AG08396 (cell line): ENCODE measurements around the gene FBN2.

Experiments used
- DNase-seq: peaks from one replicate; pipeline ENCODE4 v3.0.0; 2012; ENCODE audit warnings: low spot score, mixed read lengths

The FBN2 gene

DNA sequence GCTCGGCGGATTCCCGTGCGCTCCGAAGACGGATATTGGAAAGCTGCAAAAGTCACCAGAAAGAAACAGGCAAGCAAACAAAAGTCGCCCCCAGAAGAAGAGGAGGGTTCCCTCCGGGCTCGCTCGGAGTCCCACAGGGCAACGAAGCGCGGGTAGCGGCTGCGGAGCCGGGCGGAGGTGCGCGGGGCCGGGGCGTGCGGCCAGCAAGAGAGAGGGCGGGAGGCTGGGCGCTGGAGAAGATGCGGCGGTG, at the start of gene FBN2:
TSS of gene FBN2 (minus strand) at position 246 of the 250 bp plus-strand sequence. CDS start 642 bp downstream, outside the sequence.
- DNase-seq = peak; percentile 51

DNA sequence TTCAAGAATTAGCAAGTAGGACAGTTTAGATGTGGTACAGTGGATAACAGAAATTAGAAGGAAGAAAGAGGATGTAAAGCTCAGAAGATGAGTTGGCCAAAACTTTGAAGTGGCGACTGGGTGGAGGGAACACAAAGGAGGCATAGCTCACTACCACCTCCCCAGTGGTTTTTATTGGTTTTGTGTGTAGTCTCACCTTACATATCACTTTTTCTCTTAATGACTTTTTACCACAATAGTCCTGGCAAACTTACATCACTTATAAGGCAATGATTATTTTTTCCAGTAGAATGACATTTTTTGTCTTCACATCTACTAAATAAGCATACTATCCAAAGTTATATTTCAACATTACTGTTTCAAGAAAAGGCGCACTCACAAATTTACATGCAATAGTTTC, 49.2 kb upstream of the FBN2 start:
- no peak for DNase-seq

DNA sequence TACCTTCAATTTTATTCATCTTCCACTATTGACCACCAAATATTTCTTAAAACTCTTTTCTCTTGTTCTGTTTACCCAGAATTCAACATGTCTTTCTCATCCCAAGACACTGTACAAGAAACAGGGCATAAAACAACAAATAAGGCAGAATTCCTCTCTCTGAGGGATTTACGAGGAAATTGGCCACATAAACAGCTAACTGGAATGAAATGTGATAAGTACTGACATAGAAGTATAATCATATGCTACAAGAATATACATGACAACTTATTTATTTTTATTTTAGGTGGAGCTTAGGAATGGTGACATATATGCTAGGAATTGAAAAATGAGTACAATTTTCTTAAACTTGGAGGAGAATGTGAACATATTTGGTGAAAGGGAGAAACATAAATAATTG, 48.8 kb upstream of the FBN2 start:
- no peak for DNase-seq

DNA sequence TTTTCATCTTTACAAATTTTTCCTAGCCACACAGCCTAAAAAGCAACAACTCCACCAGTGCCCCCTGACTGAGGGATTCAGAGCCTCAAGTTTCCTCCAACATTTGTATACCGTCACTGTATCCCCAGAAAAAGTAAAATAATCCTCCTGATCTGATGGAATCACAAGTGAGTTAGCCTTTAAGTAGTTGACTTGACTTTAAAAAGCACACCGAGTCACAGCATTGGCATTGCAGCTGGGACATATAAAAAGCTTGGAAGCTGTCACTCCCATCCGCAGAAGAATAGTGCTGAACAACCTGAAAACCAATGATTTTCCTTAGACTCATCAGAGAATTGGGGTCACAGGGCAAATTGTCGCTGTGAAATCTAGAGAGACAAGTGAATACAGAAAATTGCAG, 41.6 kb upstream of the FBN2 start:
- no peak for DNase-seq

DNA sequence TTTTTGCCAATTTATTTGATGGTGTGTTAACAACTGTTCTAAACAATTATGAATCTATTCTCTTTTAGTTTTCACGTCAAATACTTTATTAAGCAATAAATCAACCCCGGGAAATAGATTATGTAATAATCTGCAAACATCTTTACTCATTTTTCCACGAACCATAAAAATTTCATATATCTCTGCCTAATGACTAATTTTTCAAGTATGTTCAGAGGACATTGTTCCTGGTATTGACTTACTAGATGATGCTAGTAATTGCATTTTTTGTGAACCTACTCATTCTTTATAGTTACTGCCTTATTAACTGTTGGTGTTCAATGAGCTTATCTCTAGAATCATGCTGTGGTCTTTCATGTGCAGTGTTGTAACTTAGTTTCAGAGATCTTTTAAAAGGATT, 41.0 kb upstream of the FBN2 start:
- no peak for DNase-seq

DNA sequence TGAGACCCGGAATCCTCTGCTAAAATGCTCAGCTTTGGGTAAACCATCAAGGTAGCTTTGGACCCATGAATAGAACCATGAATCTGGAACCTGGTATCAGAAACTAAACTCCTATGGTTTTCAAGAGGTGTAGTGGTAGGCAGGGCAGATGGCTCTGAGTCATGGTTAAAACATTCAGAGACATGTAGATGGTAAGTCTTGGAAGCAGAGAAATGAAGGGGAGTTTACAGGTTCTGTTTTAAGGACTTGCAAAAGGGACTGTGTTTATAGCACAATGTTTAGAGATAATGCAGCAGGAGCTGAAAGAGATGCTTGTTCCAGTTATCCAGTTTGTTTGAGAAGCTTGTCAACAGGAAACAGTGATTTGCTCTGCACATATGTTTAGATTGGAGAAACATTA, 36.0 kb upstream of the FBN2 start:
- no peak for DNase-seq

DNA sequence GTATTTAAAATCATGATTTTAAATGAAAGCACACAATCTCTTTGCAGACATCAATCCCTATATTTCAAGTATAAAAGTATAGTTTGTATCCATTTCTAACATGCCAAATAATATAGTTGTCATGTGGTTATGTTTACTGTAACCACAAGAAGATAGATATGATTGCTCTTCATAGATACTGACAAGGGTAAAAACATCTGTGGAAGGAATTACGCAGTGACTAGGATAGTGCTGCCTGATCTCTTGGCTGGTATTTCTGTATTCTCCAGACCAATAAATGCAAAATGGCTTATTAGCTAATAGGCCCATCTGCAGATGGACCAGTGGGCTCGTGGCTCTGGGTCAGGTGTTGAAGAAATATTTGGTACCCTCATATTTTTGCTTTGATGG, 34.9 kb upstream of the FBN2 start:
- no peak for DNase-seq

DNA sequence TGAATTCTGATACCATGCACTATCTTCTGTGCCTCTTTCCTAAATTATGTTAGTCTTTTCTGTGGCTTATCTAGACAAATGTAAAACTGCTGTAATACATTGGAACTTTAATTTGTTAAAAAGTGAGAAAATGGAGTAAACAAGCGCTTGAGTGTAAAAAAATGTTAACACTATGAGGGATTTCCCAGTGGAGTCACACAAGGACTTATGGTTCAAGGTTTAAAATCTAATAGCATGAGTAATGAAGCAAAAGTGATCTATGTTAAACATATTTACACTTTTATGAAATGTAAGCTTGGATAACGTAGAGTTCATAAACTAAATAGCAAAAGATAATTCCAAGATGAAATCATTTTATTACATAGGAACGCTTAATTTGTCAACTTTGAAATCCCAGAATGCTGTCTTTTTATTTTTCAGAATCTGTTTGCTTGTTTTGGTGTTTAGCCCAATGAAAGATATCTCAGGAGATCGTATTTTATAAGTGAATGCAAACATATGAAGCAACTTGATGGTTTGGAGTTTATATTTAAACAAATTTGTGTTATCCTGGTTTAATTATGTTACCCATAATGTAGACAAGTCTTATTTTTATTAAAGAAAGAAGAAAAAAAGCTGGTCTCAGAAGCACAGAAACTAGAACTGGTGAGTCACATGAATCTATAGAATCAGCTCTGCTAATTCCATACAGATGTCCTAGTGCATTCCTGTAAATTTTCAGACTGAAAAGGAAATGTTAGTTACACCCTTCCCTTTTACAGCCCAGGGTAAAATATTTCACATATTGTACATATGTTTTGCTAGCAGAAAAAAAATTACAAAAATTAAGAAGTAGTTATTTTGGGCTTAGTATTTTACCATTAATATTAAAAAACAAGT, 34.2 kb upstream of the FBN2 start:
- no peak for DNase-seq

DNA sequence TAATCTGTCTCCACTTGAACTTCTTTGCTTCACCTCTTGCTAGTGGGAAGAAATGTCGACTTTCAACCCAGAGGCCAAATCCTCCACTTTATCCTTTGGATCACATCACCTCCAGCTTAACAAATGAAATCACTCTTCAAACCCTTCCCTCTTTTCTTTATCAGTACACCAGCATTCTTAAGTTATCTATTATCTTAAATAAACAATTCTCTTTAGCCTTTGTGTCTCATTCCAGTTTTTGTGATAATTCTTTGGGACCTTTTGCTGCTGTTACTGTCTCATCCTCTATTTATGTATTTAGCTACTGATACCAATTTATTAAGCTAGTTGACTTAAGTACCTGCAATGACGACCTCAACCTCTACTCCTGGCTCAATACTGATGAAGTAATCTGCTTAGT, 28.1 kb upstream of the FBN2 start:
- DNase-seq = no peak

DNA sequence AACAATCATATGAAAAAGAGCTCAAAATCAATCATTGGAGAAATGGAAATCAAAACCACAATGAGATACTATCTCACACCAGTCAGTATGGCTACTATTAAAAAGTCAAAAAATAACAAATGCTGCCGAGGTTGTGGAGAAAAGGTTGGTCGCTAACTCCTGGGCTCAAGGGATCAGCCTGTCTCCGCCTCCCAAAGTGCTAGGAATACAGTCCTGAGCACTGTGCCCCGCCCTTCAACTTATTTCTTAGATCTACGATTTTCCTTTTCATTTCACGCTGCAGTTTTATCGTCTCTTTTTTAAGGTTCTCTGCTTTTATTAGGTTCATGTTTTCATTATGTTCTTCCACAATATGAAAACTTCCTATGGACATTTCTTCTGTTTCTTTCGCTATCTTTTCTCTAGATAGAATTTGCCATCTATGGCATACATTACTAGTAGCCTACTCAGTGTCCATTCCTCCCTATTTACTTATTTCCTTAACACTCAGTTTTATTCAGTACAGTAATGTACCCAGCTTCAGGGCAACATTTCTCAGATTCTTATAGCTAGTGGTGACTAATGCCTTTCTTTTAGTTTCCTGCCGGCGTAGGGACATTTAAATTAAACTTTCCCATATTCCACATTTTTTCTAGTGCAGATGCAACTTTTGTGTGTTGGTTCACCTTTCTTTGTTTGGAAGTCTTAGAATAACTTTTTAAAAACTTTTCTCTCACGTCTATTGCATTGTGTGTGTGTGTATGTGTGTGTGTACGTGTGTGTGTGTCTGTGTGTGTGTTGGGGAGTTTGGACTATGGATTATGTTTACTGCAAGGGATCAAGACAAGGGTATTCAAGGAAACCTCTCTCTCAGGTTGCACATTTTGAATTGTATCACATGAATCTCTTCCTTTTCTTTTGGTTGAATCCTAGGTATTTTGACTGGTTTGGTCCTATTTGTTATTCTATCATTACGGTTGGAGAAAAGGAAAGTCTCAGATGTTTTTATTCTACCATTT, 21.6 kb upstream of the FBN2 start:
- no peak for DNase-seq

DNA sequence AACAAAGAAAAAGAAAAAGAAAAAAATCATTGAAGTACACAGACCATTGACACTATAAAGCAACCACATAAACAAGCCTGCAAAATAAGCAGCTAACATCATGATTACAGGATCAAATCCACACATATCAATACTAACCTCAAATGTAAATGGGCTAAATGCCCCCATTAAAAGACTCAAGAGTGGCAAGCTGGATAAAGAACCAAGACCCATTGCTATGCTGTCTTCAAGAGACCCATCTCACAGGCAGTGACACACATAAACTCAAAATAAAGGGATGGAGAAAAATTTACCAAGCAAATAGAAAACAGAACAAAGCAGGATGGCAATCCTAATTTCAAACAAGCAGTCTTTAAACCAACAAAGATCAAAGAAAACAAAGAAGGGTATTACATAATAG, 15.7 kb upstream of the FBN2 start:
- DNase-seq = no peak

DNA sequence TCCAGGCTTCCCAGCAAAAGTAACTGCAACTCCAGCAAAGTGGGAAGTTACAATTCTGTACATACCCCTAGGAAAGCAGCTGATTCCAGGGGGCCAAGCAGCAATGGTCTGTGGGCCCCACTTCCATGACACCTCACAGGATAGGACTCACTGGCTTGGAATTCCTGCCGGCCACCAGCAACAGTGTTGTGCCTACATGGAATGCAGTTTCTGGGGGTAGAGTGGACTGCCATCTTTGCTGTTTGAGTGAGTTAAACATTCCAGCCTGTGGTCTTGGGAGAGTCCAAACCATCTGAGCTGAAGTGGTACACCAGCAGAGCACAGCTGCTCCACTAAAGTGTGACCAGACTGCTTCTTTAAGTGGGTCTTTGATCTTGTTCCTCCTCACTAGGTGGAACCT, 13.4 kb upstream of the FBN2 start:
- no peak for DNase-seq

DNA sequence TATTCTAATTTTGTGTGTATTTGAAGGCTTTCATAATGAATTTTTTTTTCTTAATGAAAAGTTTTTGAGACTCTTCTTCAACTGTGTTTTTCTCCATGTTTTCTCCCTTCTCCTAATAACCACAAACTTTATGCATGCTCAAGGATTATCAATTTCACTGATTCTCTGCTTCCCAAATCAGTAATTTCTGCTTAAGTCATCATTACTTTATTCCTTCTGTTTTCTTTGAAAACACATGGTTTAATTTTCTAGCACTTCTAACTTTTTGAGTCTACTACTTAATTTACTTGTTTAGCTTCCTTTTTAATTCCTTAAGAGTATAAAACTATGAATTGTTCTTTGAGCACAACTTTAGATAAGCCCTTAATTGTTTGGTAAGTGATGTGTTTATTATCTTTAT, 11.5 kb upstream of the FBN2 start:
- DNase-seq = no peak

DNA sequence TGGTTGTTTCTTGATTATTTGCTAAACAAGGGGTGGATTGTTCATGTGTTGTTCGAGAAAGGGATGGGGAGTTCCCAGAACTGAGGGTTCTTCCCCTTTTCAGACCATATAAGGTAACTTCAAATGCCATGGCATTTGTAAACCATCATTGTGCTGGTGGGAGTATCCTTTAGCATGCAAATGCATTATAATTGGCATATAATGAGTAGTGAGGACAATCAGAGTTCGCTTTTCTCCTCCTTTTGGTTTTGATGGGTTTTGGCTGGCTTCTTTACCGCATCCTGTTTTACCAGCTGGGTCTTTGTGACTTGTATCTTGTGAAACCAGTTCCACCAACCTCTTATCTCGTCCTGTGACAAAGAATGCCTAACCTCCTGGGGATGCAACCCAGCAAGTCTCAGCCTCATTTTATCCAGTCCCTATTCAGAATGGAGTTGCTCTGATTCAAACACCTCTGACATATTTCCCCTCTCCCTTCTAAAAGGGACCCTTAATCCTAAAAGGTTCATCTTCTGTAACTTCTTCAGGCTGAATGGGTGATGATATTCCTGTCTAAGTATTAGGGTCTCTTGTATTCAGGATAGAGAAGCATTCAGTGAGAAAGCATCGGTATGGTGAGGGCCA, 8.7 kb upstream of the FBN2 start:
- DNase-seq = no peak

DNA sequence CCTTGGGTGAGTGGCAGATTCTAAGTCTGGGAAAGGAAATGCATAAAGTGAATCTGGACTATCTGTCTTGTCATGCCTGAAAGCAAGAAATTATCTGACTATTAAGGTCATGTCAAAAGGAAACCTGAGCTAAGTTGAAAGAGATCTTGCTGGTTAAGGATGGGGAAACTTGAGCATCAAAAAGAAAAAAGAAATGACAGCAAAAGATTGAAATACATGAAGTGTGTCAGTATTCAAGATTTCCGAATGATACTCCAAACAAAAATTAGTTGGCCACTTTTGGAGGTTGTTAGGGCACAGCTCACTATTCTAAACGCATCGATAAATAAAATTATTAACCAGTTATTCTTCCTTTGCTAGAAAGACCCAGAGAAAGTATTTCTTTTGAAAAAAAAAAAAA, 3.3 kb upstream of the FBN2 start:
- no peak for DNase-seq

DNA sequence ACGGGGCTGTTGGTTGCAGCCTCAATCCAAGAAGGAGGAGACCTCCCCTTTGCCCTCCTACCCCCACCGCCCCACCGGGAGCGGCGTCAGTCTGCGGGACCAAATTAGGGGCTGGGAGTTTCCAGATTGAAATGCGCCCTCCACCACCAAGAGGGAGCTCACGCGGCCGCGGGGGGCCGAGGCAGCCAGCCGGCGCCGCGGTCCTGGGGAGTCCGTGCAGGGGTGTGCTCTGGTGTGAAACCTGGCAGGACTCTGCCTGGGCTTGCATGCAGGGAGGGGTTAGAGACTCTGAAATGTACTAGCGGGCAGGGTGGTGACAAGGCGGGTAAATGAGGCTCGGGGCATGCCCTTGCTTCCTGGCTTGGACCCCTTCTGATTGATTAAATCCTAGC, 989 bp upstream of the FBN2 start:
- DNase-seq = no peak

DNA sequence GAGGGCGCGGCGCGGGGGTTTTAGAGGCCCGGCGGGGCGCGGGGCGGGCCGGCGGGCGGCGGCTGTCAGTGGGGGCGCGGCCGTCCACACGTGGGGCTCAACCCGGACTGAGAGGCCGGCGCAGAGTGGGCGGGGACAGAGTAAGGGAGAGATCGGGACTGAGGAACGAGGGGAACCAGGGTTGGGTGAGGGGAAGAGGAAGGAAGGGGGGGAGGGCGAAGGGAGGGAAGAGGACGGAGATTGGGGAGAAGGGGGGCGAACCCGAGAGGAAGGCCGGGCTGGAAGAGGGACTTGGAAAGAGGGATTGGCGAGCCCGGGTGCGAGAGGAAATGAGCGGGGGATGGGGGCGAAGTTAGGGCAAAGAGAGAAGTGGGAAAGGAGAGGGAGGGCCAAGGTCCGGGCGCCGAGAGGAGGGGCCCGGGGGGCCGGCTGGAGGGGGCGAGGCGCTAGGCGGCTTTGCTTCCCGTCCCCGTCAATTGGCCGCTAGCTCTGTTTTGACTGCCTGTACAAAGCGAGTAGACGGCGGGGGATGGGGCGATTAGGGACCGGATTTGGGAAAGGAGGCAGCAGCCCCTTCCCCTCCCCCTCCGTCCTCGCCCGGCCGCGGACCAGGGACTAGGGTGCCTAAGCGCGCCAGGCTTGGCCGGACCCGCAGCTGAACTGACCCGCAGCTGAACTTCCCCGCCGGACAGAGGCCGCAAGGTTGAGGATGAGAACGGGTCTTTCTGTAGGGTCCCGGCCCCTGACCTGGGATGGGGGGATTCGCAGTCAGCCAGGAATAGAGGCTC, 399 bp upstream of the FBN2 start:
- DNase-seq = peak; percentile 15

DNA sequence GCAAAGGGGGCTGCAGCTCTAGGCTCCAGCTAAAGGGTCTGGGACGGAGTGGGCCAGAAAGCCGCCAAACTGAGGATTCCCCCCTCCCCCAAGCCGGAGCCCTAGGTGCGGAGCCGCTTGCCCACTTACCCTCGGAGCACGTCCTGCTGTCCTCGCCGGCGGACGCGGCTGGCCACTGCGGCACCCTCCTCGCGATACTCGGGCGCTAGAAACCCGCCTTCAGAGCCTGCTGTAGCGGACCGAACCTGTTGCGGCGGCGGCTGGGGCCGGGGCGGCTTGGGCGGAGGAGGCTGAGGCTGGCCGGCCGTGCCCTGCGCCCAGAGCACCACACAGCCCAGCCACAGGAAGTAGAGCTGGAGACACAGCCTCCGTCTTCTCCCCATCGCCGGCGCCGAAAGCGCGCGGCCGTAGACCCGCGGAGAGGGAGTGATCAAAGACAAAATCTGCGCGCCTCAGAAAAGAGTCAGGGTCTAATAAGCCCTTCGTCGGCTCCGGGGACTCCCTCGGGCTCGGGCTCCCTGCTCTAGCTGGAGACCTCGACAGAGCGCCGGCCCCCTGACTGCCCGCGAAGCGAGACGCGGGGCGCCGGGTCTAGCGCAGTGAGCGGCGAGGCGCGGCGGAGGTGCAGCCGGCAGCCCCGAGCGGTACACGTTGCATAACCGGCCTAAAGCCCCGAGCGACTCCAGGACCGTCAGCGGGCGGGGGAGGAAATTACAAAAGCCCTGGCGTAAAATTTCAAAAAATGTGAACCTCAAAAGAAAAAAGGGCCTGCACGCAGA, 635 bp downstream of the FBN2 start:
- peak; percentile 30 for DNase-seq

DNA sequence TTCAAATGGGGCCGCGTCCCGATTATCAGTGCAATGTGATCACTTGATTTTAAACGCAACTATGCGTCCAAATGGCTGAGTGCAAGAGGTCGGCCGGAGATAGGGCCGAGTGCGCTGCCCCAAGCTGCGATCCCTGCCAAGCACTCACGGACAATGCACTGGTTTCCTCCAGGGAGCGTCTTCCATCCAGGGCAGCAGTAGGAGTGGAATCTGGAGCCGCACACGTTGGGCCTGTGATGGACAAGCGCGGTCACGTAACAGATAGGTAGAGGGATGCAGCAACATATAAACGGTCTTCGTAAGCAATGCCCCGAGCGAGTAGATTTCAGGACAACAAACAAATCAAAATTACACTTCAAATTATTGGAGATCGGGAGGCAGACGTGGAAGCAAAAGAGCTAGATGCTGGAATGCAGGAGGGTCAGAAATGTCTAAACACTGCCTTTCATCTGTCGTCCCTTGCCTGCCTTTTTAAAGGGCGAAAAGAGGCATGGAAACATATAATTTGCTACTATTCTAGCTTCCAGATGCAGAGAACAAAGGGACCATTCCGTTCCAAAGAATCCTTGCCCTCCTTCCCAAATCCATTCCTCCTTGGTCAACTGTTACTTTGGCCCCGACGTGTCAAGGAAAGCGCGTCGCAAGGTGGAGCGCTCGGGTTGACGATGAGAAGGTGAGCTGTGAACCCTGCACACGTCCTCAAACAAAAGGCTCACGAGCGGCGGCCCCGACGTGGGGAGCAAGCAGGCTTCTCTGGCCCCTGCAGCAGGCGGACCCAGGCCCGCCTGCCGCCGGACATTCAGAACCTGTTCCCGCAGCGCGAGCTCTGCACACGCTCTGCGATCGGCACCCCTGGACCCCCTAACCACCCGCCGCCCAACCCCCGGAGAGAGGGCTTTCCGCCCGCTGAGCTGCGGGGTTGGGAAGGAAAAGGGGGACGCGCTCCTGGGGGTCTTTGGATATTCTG, 1.5 kb downstream of the FBN2 start:
- no peak for DNase-seq

DNA sequence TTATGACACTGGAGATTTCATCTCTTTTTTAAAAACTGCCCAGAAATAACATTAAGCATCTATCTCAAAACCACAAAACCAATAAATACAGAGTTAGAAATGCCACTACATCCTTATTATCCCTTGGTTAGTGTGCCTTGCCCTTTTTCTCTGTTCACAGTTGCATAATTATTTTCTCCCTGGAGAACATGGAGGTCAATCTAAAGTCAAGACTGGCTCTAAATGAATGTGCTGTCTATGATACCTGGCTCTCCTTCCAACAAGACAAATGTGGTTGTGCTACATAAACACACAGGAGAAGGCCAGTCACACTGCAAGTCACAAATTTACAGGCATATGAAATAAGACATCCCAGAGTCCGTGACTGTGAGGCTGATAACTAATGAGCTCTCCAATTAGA, 2.8 kb downstream of the FBN2 start:
- no peak for DNase-seq
